Psoas muscle (tissue), 8 donors: ENCODE data around the gene CD99. TPM values are rescaled to one million over a fixed set of nuclear protein-coding genes. Genes with fewer than 3 reads are reported as not detected.

Source experiments
- ATAC-seq, 4 donors: fragments of 200-7000 bp; cut with Tn5 transposase; one replicate each; pipeline ENCODE4 v1.9.1; 2020; ENCODE audit warnings: moderate library complexity in 3 of 4, mild to moderate bottlenecking in 2 of 4
- DNase-seq, 2 donors: peaks; one replicate each; pipeline ENCODE4 v3.0.0-alpha.2; 2020
- H3K27ac ChIP-seq: fragments of 200-600 bp; one replicate; pipeline ENCODE4 v1.8.0; 2022
- H3K27me3 ChIP-seq, 3 donors: fragments of 200-600 bp in 1 of 3; one replicate each; pipeline versions ENCODE4 v1.6.1 to v1.8.0; 2013 to 2022; ENCODE audit warnings: low read length in 2 of 3, mild to moderate bottlenecking in 2 of 3, moderate library complexity in 1 of 3; ENCODE audit not compliant: insufficient read depth in 3 of 3
- H3K36me3 ChIP-seq, 2 donors: fragments of 200-600 bp in 1 of 2; one replicate each; pipeline versions ENCODE4 v1.6.1 to v1.8.0; 2013 to 2022; ENCODE audit warnings: low read depth in 1 of 2, mild to moderate bottlenecking in 1 of 2, moderate library complexity in 1 of 2; ENCODE audit not compliant: insufficient read depth in 1 of 2
- H3K4me1 ChIP-seq: fragments of 200-600 bp; one replicate; pipeline ENCODE4 v1.8.0; 2022
- H3K4me3 ChIP-seq: fragments of 200-600 bp; one replicate; pipeline ENCODE4 v1.8.0; 2022; ENCODE audit warnings: mild to moderate bottlenecking
- H3K9me3 ChIP-seq: fragments of 200-600 bp; one replicate; pipeline ENCODE4 v1.8.0; 2022
- CTCF ChIP-seq: fragments of 200-600 bp; IDR thresholded peaks from one replicate; pipeline ENCODE4 v1.8.0; 2022; ENCODE audit warnings: antibody characterized with exemption
- WGBS, 3 donors: extraction: QIAGEN DNeasy Blood & Tissue Kit; methylation state at CpG; one replicate each; pipeline versions ENCODE4 v1.1.6 to v1.1.7; 2013; 5-methylcytosine and 5-hydroxymethylcytosine counted together
- intact Hi-C, 2 donors: fragments of 100-400 bp; cut with DNase I; formaldehyde crosslinking; loops; one replicate each; pipeline versions ENCODE4 v1.11.0 to v1.14.2; 2022
- polyA plus RNA-seq, 3 donors: library from polyadenylated mRNA; stranded (reverse); fragments of 200-250 nt; gene quantifications; one replicate each; pipeline ENCODE4 v1.2.3, GENCODE V29; 2013
- total RNA-seq, 4 donors: library from RNA; stranded (reverse); fragmentation: NEBNext Ultra II Directional in 2 of 4; extraction: Animal tissue kit (Norgen Biotek cat#: 25700) in 2 of 4; gene quantifications; one replicate each; pipeline versions ENCODE4 v1.2.1 to v1.2.4, GENCODE V29; 2021 to 2023
- donor health status: healthy with polysubstance abuse.
- donor health status: DM: no; HTN: no; CAD: no; lungs with moderate emphysema.
- donor health status: Bipolar disorder and iron deficiency.
- donor health status: healthy.
- donor health status: DM: yes; HTN: yes; CAD: no.
- donor health status: DM: no; HTN: no; CAD: no.
- donor health status: DM: no; HTN: no; CAD: no.
- donor health status: DM: yes; HTN: yes; CAD: no.

CD99 gene
- total and polyA plus RNA-seq, 7 donors = 118 to 239 (median 128) TPM

GRCh38 chrX:2677764-2678163 is 13.3 kb upstream of the CD99 start:
- no peak for TF ChIP-seq CTCF
- ATAC-seq (peak; percentile 99 to 100 (median 100)), DNase-seq (peak; percentile 87 to 89)
- H3K4me1 ChIP-seq = peaks cover 11% of the 10 kb centered on the region
- H3K9me3 ChIP-seq = no peaks in the 10 kb centered on the region
- H3K27me3 ChIP-seq = no peaks in the 10 kb centered on the region
- H3K4me3 ChIP-seq = peak overlapping the region; percentile 31
- intact Hi-C loops = no loop called here
- WGBS, 3 donors = 18 to 34% (median 18%) methylated on average over 10 of the region's 10 CpGs
- no peaks in the 10 kb centered on the region for H3K36me3 ChIP-seq
- no peak overlapping the region for H3K27ac ChIP-seq

- Histone ChIP-seq H3K9me3 (no peaks in the 10 kb centered on the region), H3K27me3 (no peaks in the 10 kb centered on the region), H3K36me3 (no peaks in the 10 kb centered on the region), H3K4me1 (peaks cover 11% of the 10 kb centered on the region), H3K27ac (no peak overlapping the region), H3K4me3 (no peak overlapping the region)
- intact Hi-C loops = no loop called here
- 74 to 85% (median 77%) methylated on average over 5 of the region's 5 CpGs for WGBS, 3 donors
- no peak for DNase-seq
- ATAC-seq = no peak
- no peak for TF ChIP-seq CTCF
Observed at GRCh38 chrX:2678583-2678982, 12.5 kb upstream of the CD99 start.

GRCh38 chrX:2679534-2680485 is 11.3 kb upstream of the CD99 start:
- ATAC-seq = no peak
- Histone ChIP-seq H3K9me3 (no peaks in the 10 kb centered on the region), H3K36me3 (no peaks in the 10 kb centered on the region), H3K27me3 (no peaks in the 10 kb centered on the region), H3K4me1 (peaks cover 11% of the 10 kb centered on the region), H3K4me3 (no peak overlapping the region), H3K27ac (no peak overlapping the region)
- intact Hi-C loops = no loop called here
- 64 to 65% (median 65%) methylated on average over 9 of the region's 9 CpGs for WGBS, 3 donors
- DNase-seq = no peak
- TF ChIP-seq CTCF = no peak

GRCh38 chrX:2680486-2681348 is 10.4 kb upstream of the CD99 start:
- WGBS, 3 donors = 62 to 95% (median 82%) methylated on average over 6 of the region's 6 CpGs
- no peaks in the 10 kb centered on the region for H3K27me3 ChIP-seq
- no peak for ATAC-seq
- H3K27ac ChIP-seq = no peak overlapping the region
- no peaks in the 10 kb centered on the region for H3K36me3 ChIP-seq
- H3K4me1 ChIP-seq = peaks cover 11% of the 10 kb centered on the region
- intact Hi-C loops = no loop called here
- H3K4me3 ChIP-seq = no peak overlapping the region
- no peak for DNase-seq
- no peak for TF ChIP-seq CTCF
- no peaks in the 10 kb centered on the region for H3K9me3 ChIP-seq
